Effector memory CD4-positive, alpha-beta T cell (primary cell): ENCODE results near the gene IRX6.

Experiments
- DNase-seq, 3 donors: peaks; one replicate each; pipeline ENCODE4 v3.0.0-alpha.2; 2020
- H3K27ac ChIP-seq: 2 replicates; pipeline ENCODE4 v1.7.0; 2013; ENCODE audit warnings: mild to moderate bottlenecking, low read length, moderate library complexity; ENCODE audit not compliant: insufficient read depth, poor library complexity, severe bottlenecking
- H3K27me3 ChIP-seq: replicated peaks from 2 replicates; pipeline ENCODE4 v1.7.0; 2013; ENCODE audit warnings: mild to moderate bottlenecking, low read length; ENCODE audit not compliant: insufficient read depth, control insufficient read depth, poor library complexity, severe bottlenecking
- H3K36me3 ChIP-seq: 2 replicates; pipeline ENCODE4 v1.7.0; 2013; ENCODE audit warnings: mild to moderate bottlenecking, low read length, moderate library complexity; ENCODE audit not compliant: control insufficient read depth, insufficient read depth
- H3K4me1 ChIP-seq: 2 replicates; pipeline ENCODE4 v1.7.0; 2013; ENCODE audit warnings: low read length, mild to moderate bottlenecking; ENCODE audit not compliant: control insufficient read depth, insufficient read depth, poor library complexity, severe bottlenecking
- H3K4me3 ChIP-seq: 2 replicates; pipeline ENCODE4 v1.7.0; 2013; ENCODE audit warnings: low read length, low read depth, mild to moderate bottlenecking; ENCODE audit not compliant: insufficient read depth, poor library complexity, severe bottlenecking
- H3K9me3 ChIP-seq: 2 replicates; pipeline ENCODE4 v1.7.0; 2013; ENCODE audit warnings: mild to moderate bottlenecking, low read length, moderate library complexity; ENCODE audit not compliant: control insufficient read depth

Gene IRX6

DNA sequence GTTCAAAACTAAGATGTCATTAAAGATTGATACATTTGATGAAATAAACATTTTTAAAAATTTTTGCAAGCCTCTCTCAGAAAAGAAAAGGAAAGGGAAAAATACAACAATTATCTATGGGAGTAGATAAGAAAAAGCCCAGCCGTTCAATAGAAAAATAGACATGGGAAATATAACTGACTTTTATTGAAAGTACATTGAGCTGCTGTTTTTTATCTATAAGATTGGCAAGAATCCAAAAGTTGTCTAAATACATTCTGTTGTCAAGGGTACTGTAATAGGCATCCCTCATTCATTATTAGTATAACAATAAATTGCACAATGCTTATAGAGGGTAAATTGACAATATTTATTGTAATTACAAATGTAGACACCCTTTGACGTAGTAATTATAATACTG is 38.4 kb upstream of the IRX6 start:
- Histone ChIP-seq H3K4me3 (no peak overlapping the region), H3K36me3 (no peaks in the 10 kb centered on the region), H3K27me3 (no peaks in the 10 kb centered on the region), H3K4me1 (no peaks in the 10 kb centered on the region), H3K9me3 (no peaks in the 10 kb centered on the region), H3K27ac (no peak overlapping the region)
- DNase-seq = no peak

GRCh38 chr16:55289353-55289752 is 34.6 kb upstream of the IRX6 start:
- no peaks in the 10 kb centered on the region for H3K4me1 ChIP-seq
- no peaks in the 10 kb centered on the region for H3K9me3 ChIP-seq
- H3K27ac ChIP-seq = no peak overlapping the region
- no peaks in the 10 kb centered on the region for H3K36me3 ChIP-seq
- no peak for DNase-seq
- H3K27me3 ChIP-seq = no peaks in the 10 kb centered on the region
- H3K4me3 ChIP-seq = no peak overlapping the region

DNA sequence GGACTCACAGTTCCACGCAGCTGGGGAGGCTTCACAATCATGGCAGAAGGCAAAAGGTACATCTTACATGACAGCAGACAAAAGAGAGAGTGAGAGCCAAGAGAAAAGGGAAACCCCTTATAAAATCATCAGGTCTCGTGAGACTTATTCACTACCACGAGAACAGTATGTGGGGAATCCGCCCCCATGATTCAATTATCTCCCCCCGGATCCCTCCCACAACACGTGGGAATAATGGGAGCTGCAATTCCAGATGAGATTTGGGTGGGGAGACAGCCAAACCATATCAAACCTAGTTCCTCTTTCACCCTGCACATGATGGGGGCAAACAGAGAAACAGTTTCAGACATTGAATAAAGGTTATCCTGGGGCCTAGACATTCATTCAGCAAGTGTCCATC is 32.2 kb upstream of the IRX6 start:
- Histone ChIP-seq H3K4me1 (no peaks in the 10 kb centered on the region), H3K36me3 (no peaks in the 10 kb centered on the region), H3K4me3 (no peak overlapping the region), H3K27me3 (no peaks in the 10 kb centered on the region), H3K27ac (no peak overlapping the region), H3K9me3 (no peaks in the 10 kb centered on the region)
- no peak for DNase-seq

GRCh38 chr16:55292491-55292890 is 31.5 kb upstream of the IRX6 start:
- Histone ChIP-seq H3K27me3 (no peaks in the 10 kb centered on the region), H3K27ac (no peak overlapping the region)
- no peak for DNase-seq

DNA sequence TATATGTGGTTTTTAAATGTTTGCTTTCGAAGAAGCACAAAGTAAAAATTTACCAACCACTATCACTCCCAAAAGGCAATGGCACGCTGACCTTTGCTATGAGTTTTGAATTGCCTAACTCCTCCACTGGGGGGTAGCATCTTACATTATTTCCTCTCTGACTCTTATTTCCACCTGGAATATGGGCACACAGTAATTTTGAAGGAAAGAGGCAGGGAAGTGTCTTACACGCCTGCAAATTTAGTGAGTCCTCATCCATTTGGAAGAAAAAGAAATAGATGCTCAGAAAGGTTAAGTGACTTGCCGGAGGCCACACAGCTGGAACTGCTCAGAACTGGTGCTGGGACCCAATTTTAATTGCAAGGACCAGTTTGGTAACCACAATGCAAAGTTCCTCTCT is 29.9 kb upstream of the IRX6 start:
- Histone ChIP-seq H3K4me3 (no peak overlapping the region), H3K36me3 (no peaks in the 10 kb centered on the region), H3K4me1 (no peaks in the 10 kb centered on the region), H3K9me3 (no peaks in the 10 kb centered on the region), H3K27me3 (no peaks in the 10 kb centered on the region), H3K27ac (no peak overlapping the region)
- no peak for DNase-seq

More at GRCh38 chr16:55292491-55292890, 31.5 kb upstream of the IRX6 start:
- Histone ChIP-seq H3K9me3 (no peaks in the 10 kb centered on the region), H3K4me3 (no peak overlapping the region), H3K4me1 (no peaks in the 10 kb centered on the region), H3K36me3 (no peaks in the 10 kb centered on the region)

GRCh38 chr16:55294931-55295342 is 29.1 kb upstream of the IRX6 start:
- DNase-seq = no peak
- Histone ChIP-seq H3K27me3 (no peaks in the 10 kb centered on the region), H3K4me3 (no peak overlapping the region), H3K9me3 (no peaks in the 10 kb centered on the region), H3K36me3 (no peaks in the 10 kb centered on the region), H3K4me1 (no peaks in the 10 kb centered on the region), H3K27ac (no peak overlapping the region)

DNA sequence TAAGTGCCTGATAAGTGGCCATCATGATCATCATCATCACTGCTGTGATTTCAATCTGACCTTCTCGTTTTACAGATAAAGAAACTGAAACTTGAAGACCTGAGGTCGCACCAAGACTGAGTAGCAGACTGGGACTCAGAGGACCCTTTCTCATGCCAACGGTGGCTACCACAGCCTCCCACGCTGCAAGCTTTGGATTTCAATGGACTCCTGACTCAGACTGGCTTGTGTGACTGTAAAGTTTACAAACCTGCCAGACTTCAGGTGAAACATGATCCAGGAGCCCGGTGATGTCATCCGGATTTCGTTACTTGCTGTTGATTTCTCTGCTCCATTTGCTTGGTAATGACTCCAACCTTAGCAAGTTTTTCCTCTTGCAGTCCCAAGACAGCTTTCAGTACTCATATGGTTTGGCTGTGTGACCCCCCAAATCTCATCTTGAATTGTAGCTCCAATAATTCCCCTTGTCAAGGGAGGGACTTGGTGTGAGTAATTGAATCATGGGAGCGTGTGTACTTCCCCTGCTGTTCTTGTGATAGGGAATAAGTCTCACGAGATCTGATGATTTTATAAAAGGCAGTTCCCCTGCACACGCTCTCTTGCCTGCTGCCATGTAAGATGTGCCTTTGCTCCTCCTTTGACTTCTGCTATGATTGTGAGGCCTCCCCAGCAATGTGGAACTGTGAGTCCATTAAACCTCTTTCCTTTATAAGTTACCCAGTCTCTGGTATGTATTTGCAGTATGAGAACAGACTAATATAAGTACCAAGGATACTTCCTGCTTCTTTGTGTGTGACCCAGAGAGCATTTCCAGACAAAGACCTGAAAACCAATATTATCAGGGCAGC is 26.7 kb upstream of the IRX6 start:
- Histone ChIP-seq H3K9me3 (no peaks in the 10 kb centered on the region), H3K4me3 (no peak overlapping the region), H3K27ac (no peak overlapping the region), H3K4me1 (no peaks in the 10 kb centered on the region), H3K27me3 (no peaks in the 10 kb centered on the region), H3K36me3 (no peaks in the 10 kb centered on the region)
- no peak for DNase-seq

DNA sequence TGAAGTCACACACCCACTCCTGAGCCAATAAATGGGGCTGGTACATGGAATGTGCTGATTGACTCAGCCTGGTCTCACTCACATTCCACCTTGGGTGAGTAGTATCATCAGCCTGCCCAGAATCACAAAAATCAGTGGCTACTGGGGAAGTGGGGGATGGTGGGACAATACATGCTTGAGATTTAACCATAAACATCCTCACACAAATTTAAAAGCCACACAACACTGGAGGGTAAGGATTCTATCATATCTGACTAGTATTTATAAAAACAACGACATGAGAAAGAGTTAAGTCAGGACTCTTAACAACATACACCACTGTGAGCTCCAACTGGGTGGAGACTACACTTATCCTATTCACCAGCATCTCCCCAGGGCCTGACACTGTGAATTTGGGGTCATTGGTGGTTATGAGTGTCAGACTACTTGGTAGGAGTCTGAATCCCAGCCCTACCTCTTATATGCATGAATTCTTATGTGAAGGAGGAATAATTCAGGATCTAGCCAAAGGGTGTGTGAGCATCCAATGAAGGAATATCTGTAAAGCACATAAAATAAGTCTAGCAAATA is 26.0 kb upstream of the IRX6 start:
- Histone ChIP-seq H3K27ac (no peak overlapping the region), H3K27me3 (no peaks in the 10 kb centered on the region), H3K9me3 (no peaks in the 10 kb centered on the region), H3K4me3 (no peak overlapping the region), H3K36me3 (no peaks in the 10 kb centered on the region), H3K4me1 (no peaks in the 10 kb centered on the region)
- DNase-seq = no peak

GRCh38 chr16:55301385-55302008 is 22.5 kb upstream of the IRX6 start:
- H3K27ac ChIP-seq = no peak overlapping the region
- H3K27me3 ChIP-seq = no peaks in the 10 kb centered on the region
- no peaks in the 10 kb centered on the region for H3K9me3 ChIP-seq
- H3K4me1 ChIP-seq = no peaks in the 10 kb centered on the region
- no peaks in the 10 kb centered on the region for H3K36me3 ChIP-seq
- H3K4me3 ChIP-seq = no peak overlapping the region
- no peak for DNase-seq

- H3K27ac ChIP-seq = no peak overlapping the region
- H3K4me1 ChIP-seq = no peaks in the 10 kb centered on the region
- H3K9me3 ChIP-seq = no peaks in the 10 kb centered on the region
- no peak for DNase-seq
- H3K36me3 ChIP-seq = no peaks in the 10 kb centered on the region
- no peaks in the 10 kb centered on the region for H3K27me3 ChIP-seq
- H3K4me3 ChIP-seq = no peak overlapping the region
Observed at GRCh38 chr16:55302635-55303034, 21.4 kb upstream of the IRX6 start.
